Measurements from ENCODE around the gene CTNNA3. TPM values are rescaled to one million over a fixed set of nuclear protein-coding genes. Genes with fewer than 3 reads are reported as not detected.

CTNNA3 gene
- polyA plus RNA-seq, 1 donor from 2014 or later, result 0.14 TPM

- TF ChIP-seq RAD21 (conservative IDR thresholded peaks at IDR 0.05) (no peak), POLR2AphosphoS5 (IDR thresholded peaks at IDR 0.05) (no peak), SMC3 (conservative IDR thresholded peaks at IDR 0.05; ENCODE audit: poor library complexity) (no peak), MXI1 (conservative IDR thresholded peaks at IDR 0.05; ENCODE audit: poor library complexity, severe bottlenecking) (no peak), TAF1 (IDR thresholded peaks at IDR 0.05; ENCODE audit: low read depth) (no peak), EZH2 (IDR thresholded peaks at IDR 0.05; ENCODE audit: borderline replicate concordance, insufficient read depth, low read length, poor library complexity, severe bottlenecking) (no peak)
- TF ChIP-seq, protein P1, sequence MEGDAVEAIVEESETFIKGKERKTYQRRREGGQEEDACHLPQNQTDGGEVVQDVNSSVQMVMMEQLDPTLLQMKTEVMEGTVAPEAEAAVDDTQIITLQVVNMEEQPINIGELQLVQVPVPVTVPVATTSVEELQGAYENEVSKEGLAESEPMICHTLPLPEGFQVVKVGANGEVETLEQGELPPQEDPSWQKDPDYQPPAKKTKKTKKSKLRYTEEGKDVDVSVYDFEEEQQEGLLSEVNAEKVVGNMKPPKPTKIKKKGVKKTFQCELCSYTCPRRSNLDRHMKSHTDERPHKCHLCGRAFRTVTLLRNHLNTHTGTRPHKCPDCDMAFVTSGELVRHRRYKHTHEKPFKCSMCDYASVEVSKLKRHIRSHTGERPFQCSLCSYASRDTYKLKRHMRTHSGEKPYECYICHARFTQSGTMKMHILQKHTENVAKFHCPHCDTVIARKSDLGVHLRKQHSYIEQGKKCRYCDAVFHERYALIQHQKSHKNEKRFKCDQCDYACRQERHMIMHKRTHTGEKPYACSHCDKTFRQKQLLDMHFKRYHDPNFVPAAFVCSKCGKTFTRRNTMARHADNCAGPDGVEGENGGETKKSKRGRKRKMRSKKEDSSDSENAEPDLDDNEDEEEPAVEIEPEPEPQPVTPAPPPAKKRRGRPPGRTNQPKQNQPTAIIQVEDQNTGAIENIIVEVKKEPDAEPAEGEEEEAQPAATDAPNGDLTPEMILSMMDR (IDR thresholded peaks at IDR 0.05; ENCODE audit: poor library complexity, severe bottlenecking), result no peak
- TF ChIP-seq, protein P2, sequence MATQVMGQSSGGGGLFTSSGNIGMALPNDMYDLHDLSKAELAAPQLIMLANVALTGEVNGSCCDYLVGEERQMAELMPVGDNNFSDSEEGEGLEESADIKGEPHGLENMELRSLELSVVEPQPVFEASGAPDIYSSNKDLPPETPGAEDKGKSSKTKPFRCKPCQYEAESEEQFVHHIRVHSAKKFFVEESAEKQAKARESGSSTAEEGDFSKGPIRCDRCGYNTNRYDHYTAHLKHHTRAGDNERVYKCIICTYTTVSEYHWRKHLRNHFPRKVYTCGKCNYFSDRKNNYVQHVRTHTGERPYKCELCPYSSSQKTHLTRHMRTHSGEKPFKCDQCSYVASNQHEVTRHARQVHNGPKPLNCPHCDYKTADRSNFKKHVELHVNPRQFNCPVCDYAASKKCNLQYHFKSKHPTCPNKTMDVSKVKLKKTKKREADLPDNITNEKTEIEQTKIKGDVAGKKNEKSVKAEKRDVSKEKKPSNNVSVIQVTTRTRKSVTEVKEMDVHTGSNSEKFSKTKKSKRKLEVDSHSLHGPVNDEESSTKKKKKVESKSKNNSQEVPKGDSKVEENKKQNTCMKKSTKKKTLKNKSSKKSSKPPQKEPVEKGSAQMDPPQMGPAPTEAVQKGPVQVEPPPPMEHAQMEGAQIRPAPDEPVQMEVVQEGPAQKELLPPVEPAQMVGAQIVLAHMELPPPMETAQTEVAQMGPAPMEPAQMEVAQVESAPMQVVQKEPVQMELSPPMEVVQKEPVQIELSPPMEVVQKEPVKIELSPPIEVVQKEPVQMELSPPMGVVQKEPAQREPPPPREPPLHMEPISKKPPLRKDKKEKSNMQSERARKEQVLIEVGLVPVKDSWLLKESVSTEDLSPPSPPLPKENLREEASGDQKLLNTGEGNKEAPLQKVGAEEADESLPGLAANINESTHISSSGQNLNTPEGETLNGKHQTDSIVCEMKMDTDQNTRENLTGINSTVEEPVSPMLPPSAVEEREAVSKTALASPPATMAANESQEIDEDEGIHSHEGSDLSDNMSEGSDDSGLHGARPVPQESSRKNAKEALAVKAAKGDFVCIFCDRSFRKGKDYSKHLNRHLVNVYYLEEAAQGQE (IDR thresholded peaks at IDR 0.05; ENCODE audit: borderline replicate concordance), result no peak
- H4K20me1 ChIP-seq (ENCODE audit: insufficient read depth), result no peaks in the 10 kb centered on the region
- H2AFZ ChIP-seq (ENCODE audit: low read depth, low read length), result no peak overlapping the region
- H3K79me2 ChIP-seq (replicated peaks; ENCODE audit: insufficient read depth, low read length), result no peaks in the 10 kb centered on the region
- no peaks in the 10 kb centered on the region for H3K9me2 ChIP-seq (ENCODE audit: insufficient read depth, low read length)
- no peak overlapping the region for H3K9ac ChIP-seq (ENCODE audit: low read length)
- H3K9me3 ChIP-seq (ENCODE audit: low read length), result no peaks in the 10 kb centered on the region
- no peak overlapping the region for H3K4me3 ChIP-seq (ENCODE audit: low read length)
- H3F3A ChIP-seq (ENCODE audit: insufficient read depth, low read length, poor library complexity, severe bottlenecking), result no peaks in the 10 kb centered on the region
- no peak overlapping the region for H3K27ac ChIP-seq (ENCODE audit: low read length)
- H3K36me3 ChIP-seq (ENCODE audit: insufficient read depth, low read length), result no peaks in the 10 kb centered on the region
- no peaks in the 10 kb centered on the region for H3K27me3 ChIP-seq (ENCODE audit: insufficient read depth, low read depth, low read length)
- no peak overlapping the region for H3K4me2 ChIP-seq (ENCODE audit: low read length)
These were observed 785.3 kb downstream of the CTNNA3 start for GRCh38 chr10:66910671-66911070.

DNA sequence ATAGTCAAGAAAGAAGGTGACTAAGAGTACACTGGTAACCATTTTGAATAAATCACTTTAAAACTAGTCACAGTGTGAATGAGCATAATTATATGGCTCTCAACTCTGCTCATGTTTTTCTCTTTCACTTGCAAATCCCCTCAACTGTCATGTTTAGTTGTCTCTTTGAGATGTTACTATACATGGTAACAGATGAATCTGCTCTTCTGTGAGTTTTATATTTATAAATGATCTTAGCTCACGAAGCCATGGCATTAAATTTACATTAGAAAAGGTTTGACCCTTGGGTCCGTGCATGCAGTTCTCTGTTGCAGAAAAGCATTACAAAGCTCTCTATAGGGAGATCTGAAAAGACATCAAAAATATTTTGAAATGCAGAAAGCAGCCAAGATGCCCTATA is 803.1 kb downstream of the CTNNA3 start:
- H3K9ac ChIP-seq (ENCODE audit: low read length), result no peak overlapping the region
- peak overlapping the region; percentile 41 for H3K4me3 ChIP-seq (ENCODE audit: low read length)
- H3K9me2 ChIP-seq (ENCODE audit: insufficient read depth, low read length), result no peaks in the 10 kb centered on the region
- H3K79me2 ChIP-seq (replicated peaks; ENCODE audit: insufficient read depth, low read length), result no peaks in the 10 kb centered on the region
- H3K27ac ChIP-seq (ENCODE audit: low read length), result peak overlapping the region; percentile 38
- peak overlapping the region; percentile 37 for H3K4me2 ChIP-seq (ENCODE audit: low read length)
- no peaks in the 10 kb centered on the region for H3K27me3 ChIP-seq (ENCODE audit: insufficient read depth, low read depth, low read length)
- TF ChIP-seq SMC3 (conservative IDR thresholded peaks at IDR 0.05; ENCODE audit: poor library complexity) (no peak), EP300 (conservative IDR thresholded peaks at IDR 0.05; ENCODE audit: poor library complexity, severe bottlenecking) (peak; percentile 74), POLR2AphosphoS5 (IDR thresholded peaks at IDR 0.05) (peak; percentile 82), TAF1 (IDR thresholded peaks at IDR 0.05; ENCODE audit: low read depth) (no peak), EZH2 (IDR thresholded peaks at IDR 0.05; ENCODE audit: borderline replicate concordance, insufficient read depth, low read length, poor library complexity, severe bottlenecking) (no peak), MXI1 (conservative IDR thresholded peaks at IDR 0.05; ENCODE audit: poor library complexity, severe bottlenecking) (no peak), RAD21 (conservative IDR thresholded peaks at IDR 0.05) (no peak)
- TF ChIP-seq, protein P1 (IDR thresholded peaks at IDR 0.05; ENCODE audit: poor library complexity, severe bottlenecking), result no peak
- TF ChIP-seq, protein P2 (IDR thresholded peaks at IDR 0.05; ENCODE audit: borderline replicate concordance), result no peak
- H4K20me1 ChIP-seq (ENCODE audit: insufficient read depth), result no peaks in the 10 kb centered on the region
- H3K36me3 ChIP-seq (ENCODE audit: insufficient read depth, low read length), result no peaks in the 10 kb centered on the region
- H3F3A ChIP-seq (ENCODE audit: insufficient read depth, low read length, poor library complexity, severe bottlenecking), result no peaks in the 10 kb centered on the region
- no peaks in the 10 kb centered on the region for H3K9me3 ChIP-seq (ENCODE audit: low read length)
- no peak overlapping the region for H2AFZ ChIP-seq (ENCODE audit: low read depth, low read length)
